ENCODE measurements around the gene TSR1. TPM values are rescaled to one million over a fixed set of nuclear protein-coding genes. Genes with fewer than 3 reads are reported as not detected.

Gene TSR1
- total and polyA plus RNA-seq, 9 of the 15 experiments (the other 6 are each of a cell fraction or from before 2014, with no cell fraction given), result 16.4 to 87.5 (median 55.2) TPM

DNA sequence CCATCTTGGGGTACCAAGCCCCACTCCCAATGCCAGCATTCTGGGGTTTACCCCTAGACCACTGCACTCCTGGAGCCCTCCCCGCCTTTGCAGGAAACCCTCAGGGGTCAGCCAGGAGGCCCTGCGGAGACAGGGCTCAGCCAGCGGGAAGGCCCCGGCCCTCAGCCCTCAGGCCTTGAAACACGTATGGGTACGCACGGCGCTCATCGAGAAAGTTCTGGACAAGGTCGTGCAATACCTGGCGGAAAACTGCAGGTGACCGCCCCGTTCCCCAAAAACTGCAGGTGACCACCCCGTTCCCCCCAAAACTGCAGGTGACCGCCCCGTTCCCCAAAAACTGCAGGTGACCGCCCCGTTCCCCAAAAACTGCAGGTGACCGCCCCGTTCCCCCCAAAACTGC, 25.8 kb upstream of the TSR1 start:
- Histone ChIP-seq H3K4me1 (replicated peaks in 1 of 2; ENCODE audit: control insufficient read depth in 2 of 2, insufficient read depth in 2 of 2, low read length in 2 of 2) (peaks cover 8 to 13% of the 10 kb centered on the region in 2 experiments; a peak in 4 of 5 replicates), H2AFZ (ENCODE audit: low read depth, low read length) (no peak overlapping the region), H3K9ac (ENCODE audit: insufficient read depth in 1 of 2, low read depth in 2 of 2, low read length in 2 of 2) (no peak overlapping the region), H4K20me1 (replicated peaks; ENCODE audit: control insufficient read depth, insufficient read depth, low read length) (no peaks in the 10 kb centered on the region; the same call in 1 of the 2 replicates), H3K79me2 (ENCODE audit: control insufficient read depth, insufficient read depth, low read length) (no peaks in the 10 kb centered on the region), H3K36me3 (ENCODE audit: control insufficient read depth, insufficient read depth, low read length) (no peaks in the 10 kb centered on the region), H3K27ac (ENCODE audit: extremely low read depth, low read depth, low read length) (no peak overlapping the region), H3K4me3 (no peak overlapping the region), H3K9me1 (ENCODE audit: control insufficient read depth, insufficient read depth, low read length) (no peaks in the 10 kb centered on the region), H3K9me3 (replicated peaks; ENCODE audit: control insufficient read depth, insufficient read depth, low read depth, low read length) (no peaks in the 10 kb centered on the region), H3K27me3 (ENCODE audit: control insufficient read depth in 2 of 2, insufficient read depth in 2 of 2, low read length in 2 of 2) (no peaks in the 10 kb centered on the region), H3K4me2 (ENCODE audit: insufficient read depth, low read length) (no peak overlapping the region)
- no peak for ATAC-seq
- CTCF ChIA-PET (ENCODE audit: low intra/inter-chr PET ratio), result no interaction called here
- in situ Hi-C loops (cut with MboI) (no loop called here), intact Hi-C loops (cut with micrococcal nuclease) (no loop called here)
- 96% methylated on average over 4 of the region's 20 CpGs for WGBS (ENCODE audit: insufficient coverage, low coverage, missing lambda C conversion rate)
- no peak for DNase-seq (ENCODE audit: extremely low read depth in 1 of 4, low spot score in 3 of 4)
- POLR2A ChIA-PET, result no interaction called here
- FAIRE-seq, result no peak
- no peak for TF ChIP-seq THRAP3 (IDR thresholded peaks at IDR 0.05; ENCODE audit: borderline replicate concordance)
- no peak for TF ChIP-seq PHF21A (IDR thresholded peaks at IDR 0.05; ENCODE audit: borderline replicate concordance, low read depth)
- no peak for TF ChIP-seq ZNF143 (CRISPR knock-in tag; IDR thresholded peaks at IDR 0.05)
- no peak for TF ChIP-seq FOXP1 (CRISPR knock-in tag; IDR thresholded peaks at IDR 0.05)
- no peak for TF ChIP-seq CBX2 (IDR thresholded peaks at IDR 0.05; ENCODE audit: insufficient read depth, low read length, poor library complexity, severe bottlenecking)
- no peak for TF ChIP-seq NCOR1 (IDR thresholded peaks at IDR 0.05)
- TF ChIP-seq CXXC5 (CRISPR knock-in tag; IDR thresholded peaks at IDR 0.05), result no peak
- no TSS peak for BruUV-seq (replicated peaks)
